GM10266 (cell line): Measurements from ENCODE around the gene PALLD.

ENCODE experiments used
- DNase-seq: peaks from one replicate; pipeline ENCODE4 v3.0.0; 2012; ENCODE audit errors: extremely low spot score
- CTCF ChIP-seq: IDR thresholded peaks from 2 replicates; pipeline ENCODE4 v1.5.1; 2012; ENCODE audit warnings: mild to moderate bottlenecking, low read depth; ENCODE audit not compliant: control insufficient read depth, insufficient read depth; ENCODE audit errors: missing control alignments

Gene PALLD

DNA sequence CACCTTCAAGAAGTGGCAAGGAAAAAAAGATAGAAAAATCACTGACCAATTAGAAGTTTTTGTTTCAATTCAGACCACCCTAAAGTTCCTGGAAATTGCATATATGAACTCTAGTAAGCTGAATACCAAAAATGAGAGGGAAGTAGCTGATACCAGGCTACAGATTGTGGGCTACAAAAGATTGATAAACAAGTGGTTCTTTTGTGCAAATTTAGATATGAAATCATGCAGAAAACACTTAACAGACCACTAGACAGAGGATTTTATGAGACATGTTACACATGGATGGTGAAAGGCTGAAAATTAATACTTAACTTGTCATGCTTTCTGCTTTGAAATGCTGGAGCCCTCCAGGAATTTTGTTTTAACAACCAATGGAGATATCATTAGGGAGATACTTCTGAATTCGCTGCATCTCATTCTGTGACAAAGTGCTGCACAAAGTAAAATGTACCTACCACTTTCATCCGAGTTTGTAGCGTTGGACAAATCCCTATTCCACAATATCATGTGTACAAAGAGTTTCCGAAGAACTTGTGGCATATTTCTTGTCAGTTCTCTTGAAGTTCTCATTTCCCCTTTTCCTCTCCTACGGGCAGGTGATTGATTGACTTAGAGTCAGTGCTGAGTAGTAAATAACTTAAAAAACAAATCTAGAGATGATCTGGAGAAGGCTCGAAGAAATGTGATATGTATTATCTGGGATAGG is 235.0 kb downstream of the PALLD start:
- no peak for TF ChIP-seq CTCF
- no peak for DNase-seq

- no peak for TF ChIP-seq CTCF
- DNase-seq, result no peak
Measured at GRCh38 chr4:168732714-168733113, 235.9 kb downstream of the PALLD start.

- no peak for TF ChIP-seq CTCF
- DNase-seq, result no peak
Measured at GRCh38 chr4:168734703-168735678, 238.1 kb downstream of the PALLD start.

- no peak for TF ChIP-seq CTCF
- DNase-seq, result no peak
Measured at GRCh38 chr4:168735735-168736134, 238.9 kb downstream of the PALLD start.

DNA sequence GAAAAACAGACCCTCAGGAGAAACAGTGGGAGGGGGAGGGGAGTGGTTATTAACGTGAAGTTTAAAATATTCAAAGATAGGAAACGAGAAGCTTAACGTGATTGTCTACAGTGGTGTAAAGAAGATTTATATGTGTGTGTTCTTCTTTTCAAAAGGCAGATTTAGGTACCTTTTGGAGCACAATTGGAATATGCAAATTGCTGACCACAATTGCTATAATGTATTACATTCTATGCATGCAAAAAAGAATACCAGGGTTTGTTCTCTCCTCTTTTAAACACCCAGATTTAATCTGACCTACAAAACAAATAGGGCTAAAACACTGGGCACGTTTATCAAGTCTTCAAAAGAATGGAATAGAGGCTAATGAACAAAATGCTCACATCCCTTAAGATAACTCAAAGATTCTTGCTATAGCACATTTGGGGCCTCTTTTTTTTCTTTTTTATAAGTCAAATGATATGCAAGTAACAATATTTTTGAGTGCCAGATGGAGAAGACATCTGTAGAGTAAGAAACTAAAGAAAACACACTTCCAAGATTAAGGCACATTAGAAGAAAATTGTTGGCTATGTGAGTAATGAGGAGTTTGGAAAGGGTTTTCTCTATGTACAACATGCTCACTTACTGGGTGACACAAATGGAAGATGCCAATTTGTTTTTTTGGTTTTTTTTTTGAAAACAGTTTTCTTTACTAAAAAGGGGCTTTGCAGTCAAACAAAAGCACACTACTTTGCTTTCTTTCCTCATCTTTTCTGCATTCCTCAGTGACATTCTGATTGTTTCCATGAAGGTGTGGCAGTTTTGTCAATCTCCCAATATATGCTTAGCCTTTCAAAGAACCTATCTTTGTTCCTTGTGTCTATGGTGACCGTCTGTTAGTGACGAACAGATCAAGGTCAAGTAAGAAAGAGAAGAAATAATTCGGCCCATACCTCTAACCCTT is 240.3 kb downstream of the PALLD start:
- DNase-seq, result no peak
- no peak for TF ChIP-seq CTCF

- TF ChIP-seq CTCF, result no peak
- no peak for DNase-seq
Measured at GRCh38 chr4:168737806-168738172, 240.9 kb downstream of the PALLD start.
